GM19467 (cell line): ENCODE data around the gene ODAM.
"Not testable (repeated sequence)": the region's sequence is repeated elsewhere in the genome, so short reads cannot be mapped to it uniquely, and the experiment has no call there.

Source experiments
- ATAC-seq: cut with Tn5 transposase; IDR thresholded peaks from one replicate; pipeline ENCODE4 v1.9.1; 2021; ENCODE audit warnings: mild to moderate bottlenecking, moderate library complexity; ENCODE audit not compliant: unreplicated experiment

Gene ODAM

DNA sequence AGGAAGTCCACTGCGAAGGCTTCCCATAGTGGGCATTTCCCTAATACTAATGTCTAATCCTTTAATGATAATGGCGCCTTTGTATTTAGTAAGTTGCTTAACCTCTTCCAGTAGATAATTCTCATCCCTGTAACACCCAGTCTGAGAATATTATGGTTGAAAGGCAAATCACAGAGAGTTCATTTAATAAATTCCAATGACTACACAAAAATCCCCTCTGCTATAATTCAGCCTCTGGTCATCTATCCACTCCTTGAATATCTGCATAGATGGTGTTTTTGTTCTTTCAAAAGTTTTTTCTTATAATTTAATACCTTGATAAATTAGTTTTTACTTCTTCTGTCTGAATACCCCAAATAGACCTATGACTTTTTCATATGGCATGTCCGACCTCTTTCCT, 25.9 kb downstream of the ODAM start:
- ATAC-seq: not testable (repeated sequence)

DNA sequence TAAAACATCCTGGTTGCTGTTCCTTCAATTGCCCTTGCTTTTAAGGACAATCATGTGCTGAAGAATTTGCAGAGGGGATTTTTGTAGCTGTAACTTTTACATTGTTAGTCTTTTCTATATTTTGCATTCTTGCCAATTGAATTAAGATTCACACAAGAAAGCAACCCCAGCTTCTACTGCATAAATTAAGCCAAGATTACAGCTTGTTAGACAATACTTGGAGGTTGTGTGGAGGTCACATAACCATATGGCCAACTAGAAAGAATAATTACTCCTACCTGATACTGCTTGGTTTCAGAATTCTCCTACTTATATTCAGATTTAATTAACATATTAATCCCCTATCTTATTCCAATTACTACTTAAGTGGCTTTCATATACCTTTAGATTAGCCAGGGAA, 26.3 kb downstream of the ODAM start:
- ATAC-seq: not testable (repeated sequence)

DNA sequence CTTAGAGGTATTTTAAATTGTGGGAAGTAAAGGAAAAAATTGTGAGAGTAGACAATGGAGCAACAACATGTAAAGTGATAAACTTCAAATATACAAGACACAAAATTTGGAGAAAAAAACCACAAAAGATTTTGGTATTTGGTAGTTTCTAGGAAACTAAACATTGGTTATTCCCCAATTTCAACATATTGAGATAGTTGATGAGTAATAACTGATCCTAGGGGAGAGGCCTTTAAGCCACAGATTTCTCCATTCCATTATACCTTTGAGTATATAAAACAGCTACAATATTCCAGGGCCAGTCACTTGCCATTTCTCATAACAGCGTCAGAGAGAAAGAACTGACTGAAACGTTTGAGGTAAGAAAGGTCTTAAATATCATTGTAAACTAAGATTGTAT, 30.3 kb downstream of the ODAM start, which contains the start of gene FDCSP:
TSS of gene FDCSP (plus strand) at position 301 of the 400 bp plus-strand sequence. CDS start 5,071 bp downstream, outside the sequence.
- ATAC-seq: no peak

DNA sequence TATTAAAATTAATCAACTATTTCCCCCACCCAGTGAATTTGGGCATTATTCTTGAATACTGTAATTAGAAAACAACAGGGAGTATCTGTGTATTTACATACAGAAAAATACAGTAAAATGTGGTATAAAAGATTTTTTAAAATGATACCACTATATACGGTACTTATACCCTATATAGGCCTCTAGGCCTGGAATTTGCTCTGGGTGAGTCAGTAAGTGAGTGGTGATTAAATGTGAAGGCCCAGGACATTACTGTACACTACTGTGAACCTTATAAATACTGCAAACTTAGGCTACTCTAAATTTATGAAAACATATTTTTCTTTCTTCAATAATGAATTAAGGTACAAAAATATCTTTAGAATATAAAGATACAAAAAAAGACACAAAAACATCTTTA, 40.6 kb downstream of the ODAM start:
- no peak for ATAC-seq

DNA sequence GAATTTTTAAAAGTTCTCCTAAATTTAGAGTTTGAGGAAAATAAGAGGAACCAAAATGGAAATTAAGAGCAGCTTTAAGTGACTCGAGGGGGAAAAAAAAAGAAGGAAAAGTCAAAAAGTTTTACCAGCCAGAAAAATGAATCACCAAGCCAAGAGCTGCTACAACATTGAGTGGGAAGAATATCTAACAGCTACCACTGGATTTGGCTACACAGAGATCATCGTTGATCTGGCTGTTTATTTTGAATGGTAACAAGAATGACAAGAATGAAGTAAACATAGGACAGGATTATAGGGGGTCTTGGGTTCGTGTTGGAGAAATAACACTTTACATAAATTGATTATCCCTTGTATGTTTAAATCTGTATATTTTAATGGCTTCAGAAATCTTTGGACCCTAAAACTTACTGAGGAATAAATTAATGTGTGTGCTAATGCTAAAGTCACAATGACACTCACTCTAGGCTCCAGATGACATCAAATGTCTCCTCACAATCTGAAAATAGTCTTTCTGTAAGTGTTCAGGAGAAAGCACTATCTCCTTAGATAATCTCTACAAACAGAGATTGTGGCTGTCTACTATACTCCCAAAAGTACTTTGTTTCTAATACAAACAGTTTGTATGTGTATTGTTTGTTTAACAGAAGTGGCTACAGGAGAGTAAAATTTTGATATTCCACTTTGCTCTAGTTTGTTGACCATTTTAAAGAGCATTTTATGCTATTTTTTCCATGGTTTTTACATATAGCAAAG, 43.8 kb downstream of the ODAM start:
- no peak for ATAC-seq

DNA sequence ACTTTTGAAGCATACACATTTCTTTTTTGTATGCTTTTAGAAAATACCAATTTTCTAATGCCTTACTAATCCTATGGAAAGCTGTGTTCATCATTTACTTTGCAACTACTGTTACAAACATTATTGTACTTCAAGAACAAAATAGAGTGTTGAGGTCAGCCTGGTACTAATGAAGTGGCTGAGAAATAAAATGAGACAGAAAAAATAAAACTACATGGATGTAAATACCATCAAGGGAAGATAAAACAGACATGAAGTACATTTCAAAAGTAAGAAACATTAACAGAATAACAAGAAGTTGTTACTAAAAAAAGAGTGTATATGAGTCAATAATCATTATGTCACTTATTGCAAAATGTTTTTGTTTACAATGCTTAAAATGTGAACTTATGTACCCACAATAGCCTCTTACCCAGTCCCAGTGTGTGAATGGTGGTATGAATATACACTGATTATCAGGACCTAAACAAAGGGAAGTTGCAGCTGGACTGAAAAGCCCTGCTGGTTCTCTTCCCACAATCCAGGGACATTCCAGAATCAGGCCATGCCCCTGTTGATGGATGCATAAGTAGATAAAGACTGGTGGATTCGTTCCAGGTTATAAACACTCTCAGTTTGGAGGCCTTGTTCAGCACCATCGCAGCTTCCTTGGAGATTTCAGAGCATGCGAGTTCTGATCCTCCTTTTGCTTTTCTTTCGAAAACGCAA, 44.5 kb downstream of the ODAM start:
- no peak for ATAC-seq

DNA sequence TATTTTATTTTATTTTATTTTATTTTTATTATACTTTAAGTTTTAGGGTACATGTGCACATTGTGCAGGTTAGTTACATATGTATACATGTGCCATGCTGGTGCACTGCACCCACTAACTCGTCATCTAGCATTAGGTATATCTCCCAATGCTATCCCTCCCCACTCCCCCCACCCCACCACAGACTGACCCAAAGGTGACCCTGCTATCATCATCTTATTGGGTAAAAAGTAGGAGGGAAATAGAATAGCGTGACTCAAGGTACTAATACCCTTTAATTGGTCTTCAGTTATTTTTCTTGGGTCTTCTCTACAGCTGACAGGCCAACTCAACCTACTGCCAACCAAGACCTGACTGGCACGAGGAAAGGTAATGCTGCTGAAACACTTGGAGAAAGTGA, 46.8 kb downstream of the ODAM start, which contains the start of gene CSN3:
TSS of gene CSN3 (plus strand) at position 301 of the 400 bp plus-strand sequence. CDS start 2,223 bp downstream, outside the sequence.
- not testable (repeated sequence) for ATAC-seq

DNA sequence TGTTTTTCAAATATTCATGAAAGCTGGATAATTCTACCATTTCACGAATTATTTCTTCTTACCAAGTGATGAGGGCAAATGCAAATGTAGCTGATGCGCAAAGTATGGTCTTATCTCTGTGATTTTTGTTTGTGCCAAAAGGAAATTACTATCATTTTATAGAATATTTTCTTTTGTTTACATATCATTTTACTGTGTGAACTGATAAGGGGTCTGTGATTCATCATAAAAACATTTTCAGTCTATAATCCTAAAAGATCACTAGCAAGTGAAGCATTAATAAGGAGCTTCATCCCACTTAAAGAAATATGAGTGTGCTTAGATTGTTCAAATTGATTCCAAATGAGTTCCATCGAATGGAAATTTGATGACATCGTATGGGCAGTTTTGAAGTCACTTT, 47.6 kb downstream of the ODAM start:
- no peak for ATAC-seq

DNA sequence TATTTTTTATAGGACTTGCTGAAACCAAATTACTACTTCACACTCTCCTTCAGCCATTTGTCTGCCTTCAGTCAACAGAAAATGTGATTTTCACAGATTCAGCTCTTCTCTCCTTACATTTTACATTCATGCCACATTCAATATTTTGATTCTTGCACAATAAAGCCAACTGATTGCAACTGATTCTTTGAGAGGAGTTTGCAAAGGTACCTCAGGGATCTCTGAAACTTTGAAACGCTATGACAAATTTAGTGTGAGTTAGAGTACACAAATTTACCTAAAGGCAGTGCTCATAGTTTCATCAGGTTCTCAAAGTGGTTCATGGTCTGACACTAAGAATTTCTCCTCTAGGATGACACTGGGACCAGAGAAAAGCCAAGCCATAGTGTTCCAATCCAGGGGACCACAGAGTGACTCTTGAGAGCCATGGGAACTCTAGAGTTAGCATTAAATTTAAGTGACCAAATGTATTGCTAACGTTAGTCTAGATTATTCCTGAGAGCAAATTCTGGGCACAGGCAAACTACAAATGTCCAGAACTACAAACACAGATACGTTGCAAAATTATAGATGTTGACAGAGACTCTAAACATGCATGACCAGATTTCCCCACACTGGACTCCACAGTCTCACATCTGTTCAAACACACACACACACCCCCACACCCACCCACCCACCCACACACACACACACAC, 55.9 kb downstream of the ODAM start:
- no peak for ATAC-seq

DNA sequence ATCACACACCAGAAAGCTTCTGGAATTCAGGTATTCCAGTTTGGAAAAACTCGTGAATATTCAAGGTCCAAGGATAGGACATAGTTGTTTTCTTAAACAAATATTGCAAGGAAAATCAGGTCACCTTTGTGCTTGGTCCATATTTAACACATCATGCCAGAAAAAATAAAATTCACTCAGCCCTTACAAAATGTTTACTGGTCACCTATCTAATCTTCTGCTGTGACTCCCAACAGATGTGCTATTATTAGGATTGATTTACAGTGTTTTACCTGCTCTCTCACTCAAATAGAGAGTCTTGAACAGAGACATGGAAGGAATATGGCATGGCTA, 56.4 kb downstream of the ODAM start:
- no peak for ATAC-seq
